Raji (cell line): Measurements from ENCODE around the gene CEP350.

ENCODE experiments used
- POLR2A ChIP-seq: IDR thresholded peaks from 2 replicates; pipeline ENCODE4 v1.6.1; 2011; ENCODE audit warnings: low read depth, low read length, control low read depth; ENCODE audit not compliant: insufficient read depth

Gene CEP350

GRCh38 chr1:180151508-180151907 lies 196.9 kb downstream of the CEP350 start:
- TF ChIP-seq POLR2A, result no peak

- TF ChIP-seq POLR2A, result no peak
These were observed 198.0 kb downstream of the CEP350 start for GRCh38 chr1:180152588-180152987.

GRCh38 chr1:180153032-180153431 lies 198.4 kb downstream of the CEP350 start:
- no peak for TF ChIP-seq POLR2A

- TF ChIP-seq POLR2A, result no peak
These were observed 199.4 kb downstream of the CEP350 start for GRCh38 chr1:180154003-180154324.

GRCh38 chr1:180154325-180155181 lies 199.9 kb downstream of the CEP350 start, which contains the start of gene QSOX1:
Gene QSOX1 (plus strand): TSS chr1:180154869. CDS start chr1:180154908, 39 bp downstream.
- peak; percentile 78 for TF ChIP-seq POLR2A

GRCh38 chr1:180155182-180155682 lies 200.6 kb downstream of the CEP350 start:
- no peak for TF ChIP-seq POLR2A

GRCh38 chr1:180156201-180156600 lies 201.6 kb downstream of the CEP350 start:
- TF ChIP-seq POLR2A, result no peak

- no peak for TF ChIP-seq POLR2A
These were observed 202.1 kb downstream of the CEP350 start for GRCh38 chr1:180156631-180157091.

GRCh38 chr1:180157108-180157507 lies 202.5 kb downstream of the CEP350 start:
- TF ChIP-seq POLR2A, result no peak

- no peak for TF ChIP-seq POLR2A
These were observed 203.0 kb downstream of the CEP350 start for GRCh38 chr1:180157576-180158057.

- TF ChIP-seq POLR2A, result no peak
These were observed 203.8 kb downstream of the CEP350 start for GRCh38 chr1:180158149-180159147.

- TF ChIP-seq POLR2A, result no peak
These were observed 205.7 kb downstream of the CEP350 start for GRCh38 chr1:180160357-180160756.

GRCh38 chr1:180163041-180163440 lies 208.4 kb downstream of the CEP350 start:
- TF ChIP-seq POLR2A, result no peak
